ENCODE measurements around the gene LIN7A.

LIN7A gene

DNA sequence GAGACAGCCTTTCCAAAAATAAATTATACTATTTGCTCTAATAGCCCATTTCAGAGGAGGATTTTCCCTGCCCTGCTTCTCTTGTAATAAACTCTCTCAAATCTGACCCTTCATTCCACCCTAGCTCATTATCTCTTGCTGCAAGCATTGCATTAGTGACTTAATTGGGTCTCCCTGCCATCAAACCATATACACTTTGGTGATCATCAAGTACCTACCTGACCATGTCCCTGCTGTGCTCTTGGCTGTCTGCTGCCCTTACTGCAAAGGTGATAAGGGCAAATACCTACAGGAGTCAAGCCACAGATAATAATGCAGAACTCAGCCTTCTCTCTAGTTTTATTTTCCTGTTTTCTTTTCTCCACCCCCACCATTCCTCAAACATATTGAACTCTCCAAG, 88.4 kb downstream of the LIN7A start:
- no peak for DNase-seq

DNA sequence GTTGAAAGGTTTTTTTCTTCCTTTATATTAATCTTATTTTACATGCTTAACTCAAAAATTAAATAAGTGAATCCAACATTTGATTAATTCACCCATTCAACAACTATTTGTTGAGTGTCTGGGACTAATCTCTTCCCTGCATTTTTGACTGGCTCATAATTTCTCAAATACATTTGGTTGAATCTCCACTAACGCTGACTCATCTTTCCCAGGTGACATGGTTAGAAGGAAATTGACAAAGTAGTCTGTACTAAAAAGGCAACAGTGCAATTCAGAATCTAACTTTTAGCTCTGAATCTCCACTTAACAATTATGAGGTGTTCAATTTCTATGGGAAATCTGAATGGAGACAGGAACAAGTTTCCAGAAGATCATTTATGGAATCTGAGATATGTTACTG, 88.9 kb downstream of the LIN7A start:
- DNase-seq: no peak

DNA sequence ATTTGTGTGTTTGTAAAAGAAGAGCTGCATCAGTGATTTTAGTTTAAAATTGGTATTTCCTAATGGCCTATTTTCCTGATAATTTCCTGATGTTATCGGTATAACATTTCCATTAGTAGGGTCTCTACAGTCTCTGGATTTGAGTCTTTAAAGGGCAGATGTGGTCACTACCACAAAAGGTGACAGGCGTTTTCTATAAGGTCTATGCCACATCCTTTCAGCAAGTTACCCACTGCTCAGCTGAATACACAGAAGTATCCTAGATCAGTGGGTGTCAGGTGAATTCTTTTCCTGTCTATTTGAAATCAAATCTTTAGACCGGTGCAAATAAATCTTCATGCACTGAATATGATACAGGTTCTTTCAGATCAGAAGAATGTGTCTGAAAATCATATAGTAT, 90.2 kb downstream of the LIN7A start:
- no peak for DNase-seq

DNA sequence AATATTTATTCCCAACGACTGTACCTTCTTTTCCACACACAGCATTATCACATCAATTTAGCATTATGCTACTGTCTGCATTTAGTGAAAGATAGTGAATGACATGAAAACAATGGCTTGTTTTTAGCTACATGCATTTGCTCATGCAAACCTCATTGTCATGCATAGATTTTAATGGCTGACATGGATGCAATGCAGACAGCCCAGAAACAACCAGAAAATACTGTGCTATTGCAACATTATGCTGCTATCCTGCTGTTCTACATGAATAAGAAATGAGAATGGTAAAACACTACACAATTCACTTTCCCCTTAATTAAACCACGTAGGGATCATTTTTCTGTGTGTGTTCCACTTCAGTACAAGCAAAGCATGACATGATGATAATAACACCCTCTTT, 90.8 kb downstream of the LIN7A start:
- DNase-seq: no peak

DNA sequence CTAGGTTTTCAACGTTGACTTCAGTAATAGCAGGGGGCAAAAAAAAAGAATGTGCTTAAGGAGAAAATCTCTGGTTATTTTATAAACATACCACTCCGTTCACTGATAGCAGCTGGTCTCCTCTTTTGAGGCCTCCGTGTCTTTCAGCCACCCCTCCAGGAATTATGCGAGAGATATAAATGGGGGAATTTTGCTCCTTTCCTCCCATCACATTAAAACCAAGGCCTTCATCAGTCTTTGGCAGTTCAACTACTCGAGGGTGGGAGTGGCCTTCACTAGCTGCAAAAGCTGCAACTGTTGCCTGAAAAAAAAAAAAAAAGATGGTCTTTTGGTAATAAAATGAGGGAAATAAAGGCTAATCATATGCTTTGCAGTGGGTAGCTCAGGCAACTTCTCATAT, 92.1 kb downstream of the LIN7A start:
- no peak for DNase-seq

DNA sequence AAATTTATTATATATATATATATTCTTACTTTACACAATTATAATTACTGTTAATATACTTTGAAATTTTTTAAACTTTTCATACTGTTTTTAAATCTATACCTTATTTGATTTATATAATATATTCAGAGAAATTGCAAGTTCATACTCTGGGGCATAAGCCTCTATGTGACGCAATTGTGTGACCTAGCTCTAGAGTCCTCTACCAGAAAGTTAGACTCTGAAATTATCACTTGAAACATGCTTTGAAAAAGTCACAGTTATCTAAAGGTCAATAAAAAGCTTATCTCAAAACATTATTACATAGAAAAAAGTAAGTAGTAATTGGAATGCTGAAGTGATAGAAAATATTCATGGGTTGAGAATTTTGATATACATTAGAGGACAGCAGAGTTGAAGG, 93.8 kb downstream of the LIN7A start:
- no peak for DNase-seq

DNA sequence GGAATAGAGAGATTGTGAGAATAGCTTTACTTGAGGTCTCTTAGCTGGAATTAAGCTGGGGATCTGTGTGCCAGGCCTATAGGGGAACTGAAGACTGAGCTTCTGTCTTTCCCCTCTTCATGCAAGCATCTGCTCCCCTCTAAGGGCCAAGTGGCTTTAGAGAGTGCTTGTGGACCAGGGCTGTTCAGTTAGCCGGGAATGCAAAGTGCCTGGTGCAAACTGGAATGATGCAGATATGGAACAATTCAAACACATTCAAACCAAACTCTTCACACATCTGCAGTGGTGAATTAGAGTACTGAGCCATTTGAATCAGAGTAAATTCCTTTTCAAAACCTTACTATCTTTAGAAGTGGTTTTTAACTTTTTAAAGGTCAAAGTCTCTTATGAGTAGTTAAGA, 99.0 kb downstream of the LIN7A start:
- DNase-seq: no peak

DNA sequence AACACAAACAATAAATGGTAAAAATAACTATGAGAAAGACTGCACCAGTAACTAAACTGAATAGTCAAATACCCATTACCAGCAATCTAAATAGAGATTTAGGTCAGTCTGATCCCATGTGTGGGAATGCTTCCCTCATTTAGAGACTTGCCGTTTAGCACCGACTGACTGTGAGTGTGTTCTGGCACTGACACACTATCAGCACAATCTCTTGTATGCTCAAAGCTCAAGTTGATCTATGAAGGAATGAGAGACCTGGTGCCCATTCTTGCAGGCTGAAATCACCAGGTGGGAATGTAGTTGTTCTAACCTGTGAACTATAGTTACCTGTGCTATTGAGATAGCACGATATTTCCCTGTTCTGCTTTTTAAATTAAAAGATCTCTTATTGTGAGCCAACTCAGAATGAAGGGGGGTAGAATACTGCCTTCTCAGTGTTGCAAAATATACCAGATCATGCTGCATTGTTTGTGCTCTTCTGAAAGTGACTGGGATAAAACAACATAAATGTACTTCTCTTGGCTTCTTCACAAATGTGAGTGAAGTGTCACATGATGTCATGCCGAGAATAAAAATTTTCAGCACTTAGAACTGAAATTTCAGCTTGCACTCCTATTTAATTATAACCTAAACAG, 99.6 kb downstream of the LIN7A start:
- DNase-seq: no peak

DNA sequence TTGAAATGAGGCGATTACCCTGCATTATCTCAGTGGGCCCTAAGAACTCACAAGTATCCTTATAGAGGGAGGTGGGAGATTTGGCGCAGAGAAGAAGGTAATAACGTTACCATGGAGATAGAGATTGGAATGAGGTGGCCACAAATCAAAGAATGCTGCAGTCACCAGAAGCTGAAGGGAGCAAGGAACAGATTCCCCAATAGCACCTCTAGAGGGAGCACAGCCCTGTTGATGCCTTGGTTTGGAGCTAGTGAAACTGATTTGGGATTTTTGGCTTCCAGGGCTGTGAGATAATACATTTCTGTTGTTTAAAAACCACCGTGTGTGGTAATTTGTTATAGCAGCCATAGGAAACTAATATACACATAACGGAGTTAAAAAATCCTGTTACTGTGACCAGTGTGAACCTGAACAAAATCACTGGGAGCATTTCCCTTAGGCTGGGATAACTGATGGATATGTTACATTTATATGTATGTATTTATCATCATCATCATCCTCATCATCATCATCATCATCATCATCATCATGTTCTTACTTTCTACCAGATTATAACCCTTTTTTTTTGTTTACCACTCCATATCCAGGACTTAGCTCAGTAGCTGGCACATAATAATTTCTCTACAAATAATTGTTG, 100.3 kb downstream of the LIN7A start:
- DNase-seq: no peak

DNA sequence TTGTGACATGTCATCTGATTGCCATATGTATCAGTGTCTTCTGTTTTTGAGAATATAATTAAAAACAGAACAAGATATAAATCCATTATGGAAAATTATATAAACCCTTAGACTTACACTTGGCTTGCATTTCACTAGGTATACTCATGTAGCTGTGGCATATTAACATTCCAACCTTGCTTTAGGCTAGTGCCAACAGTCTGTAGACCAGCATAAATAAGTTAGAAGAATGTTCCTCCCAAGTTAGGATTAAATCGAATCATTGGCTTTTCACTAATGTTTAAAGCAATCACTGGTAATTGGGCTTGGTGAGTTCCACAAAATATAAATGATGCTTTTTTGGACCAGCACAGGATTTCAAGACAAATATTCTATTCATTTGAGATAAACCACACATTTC, 103.0 kb downstream of the LIN7A start:
- no peak for DNase-seq

DNA sequence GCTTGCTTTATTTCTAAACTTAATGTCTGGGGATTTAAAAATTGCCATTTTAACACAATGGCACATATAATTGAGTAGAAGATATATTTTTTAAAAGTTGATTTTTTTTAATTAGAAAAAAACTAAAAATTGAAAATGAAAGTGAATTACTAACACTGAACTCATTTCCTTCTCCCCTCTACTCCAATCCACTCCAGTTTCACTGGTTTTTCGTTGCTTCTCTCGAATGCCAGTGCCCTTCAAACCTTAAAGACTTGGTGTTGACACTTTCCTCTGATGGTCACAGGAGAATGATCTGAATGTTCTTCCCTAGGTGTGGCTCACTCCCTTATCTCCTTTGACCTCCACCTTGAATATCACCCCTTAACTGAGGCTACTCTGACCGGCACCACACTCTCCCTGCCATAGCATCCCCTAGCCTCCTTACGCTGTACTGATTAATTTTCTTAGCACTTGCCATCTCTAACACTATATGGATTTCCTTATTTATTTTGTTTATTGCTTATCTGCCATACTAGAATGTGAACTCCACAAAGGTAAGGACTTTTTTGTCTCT, 107.1 kb downstream of the LIN7A start:
- DNase-seq: no peak

DNA sequence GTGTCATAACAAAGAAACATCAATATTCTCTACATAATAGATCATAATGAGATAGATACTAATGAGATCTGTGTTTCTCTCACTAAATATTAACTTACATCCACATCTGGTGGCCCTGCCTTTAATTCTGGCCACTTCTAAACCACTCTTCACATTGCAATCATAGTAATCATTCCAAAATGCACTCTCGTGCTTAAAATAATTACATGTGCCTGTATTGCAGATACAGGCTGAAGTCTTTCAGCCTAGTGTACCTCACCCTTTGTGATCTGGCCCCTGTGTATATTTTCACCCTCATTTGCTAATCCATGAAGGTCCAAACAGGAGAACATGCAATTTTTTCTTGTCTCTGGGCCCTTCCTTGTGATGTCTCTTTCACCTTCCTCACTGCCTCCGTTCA, 108.0 kb downstream of the LIN7A start:
- DNase-seq: no peak

DNA sequence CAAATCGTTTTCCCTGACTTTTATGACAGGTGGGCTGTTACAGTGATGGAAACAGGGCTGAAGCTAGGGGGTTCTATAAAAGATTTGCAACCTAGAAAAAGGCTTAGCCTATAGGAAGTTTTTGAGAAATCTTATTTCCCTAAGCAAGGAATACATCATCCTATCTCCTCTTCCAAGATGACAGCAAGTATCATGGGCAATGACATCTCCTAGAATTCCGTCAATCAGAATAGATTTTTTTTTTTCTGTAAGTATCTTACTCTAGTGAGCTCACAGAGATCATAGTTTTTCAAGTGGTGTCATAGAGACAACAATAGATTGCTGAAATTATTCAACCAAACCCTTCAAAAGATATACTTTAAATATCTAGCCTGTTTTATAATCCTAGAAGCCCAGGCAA, 112.2 kb downstream of the LIN7A start:
- DNase-seq: no peak

DNA sequence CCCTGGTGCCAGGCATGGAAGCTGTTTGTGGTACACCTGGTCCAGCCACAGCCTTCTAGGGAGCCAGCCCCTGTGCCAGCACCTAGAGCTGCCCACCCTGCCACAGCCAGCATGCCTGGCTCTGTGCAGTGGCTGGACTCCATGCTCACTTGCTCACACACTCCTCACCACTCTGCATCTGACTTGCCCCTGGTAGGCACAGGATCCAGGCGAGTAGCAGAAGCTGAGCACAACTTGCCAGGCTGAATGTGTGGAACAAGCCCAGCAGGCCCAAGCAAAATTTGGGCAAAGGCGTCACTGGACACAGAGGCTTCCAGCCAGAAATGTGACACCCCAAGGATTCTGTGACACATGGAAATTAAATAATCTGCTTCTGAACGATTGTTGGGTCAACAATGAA, 114.3 kb downstream of the LIN7A start:
- DNase-seq: no peak

DNA sequence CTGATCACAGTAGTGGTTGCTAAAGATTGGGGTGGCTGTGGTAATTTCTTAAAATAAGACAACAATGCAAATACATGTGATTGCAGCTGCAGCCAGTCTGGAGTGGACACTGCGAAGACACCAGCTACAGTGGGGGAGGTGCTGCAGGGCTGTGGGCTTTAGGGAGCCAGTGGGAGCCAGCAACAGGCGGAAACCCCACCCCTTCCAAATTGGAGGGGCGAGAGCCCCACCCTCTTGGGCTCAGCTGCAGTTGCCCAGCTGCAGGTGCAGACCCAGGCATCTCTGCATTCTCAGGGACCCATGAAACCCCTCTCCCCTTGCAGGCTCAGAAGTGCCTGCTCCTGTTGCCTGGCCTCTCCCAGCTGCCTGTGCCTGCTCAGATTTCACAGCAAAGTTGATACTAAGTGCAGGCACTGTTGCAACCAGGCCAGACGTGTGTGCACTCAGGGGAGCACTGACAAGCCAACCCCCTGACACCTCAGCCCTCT, 116.2 kb downstream of the LIN7A start:
- DNase-seq: no peak

DNA sequence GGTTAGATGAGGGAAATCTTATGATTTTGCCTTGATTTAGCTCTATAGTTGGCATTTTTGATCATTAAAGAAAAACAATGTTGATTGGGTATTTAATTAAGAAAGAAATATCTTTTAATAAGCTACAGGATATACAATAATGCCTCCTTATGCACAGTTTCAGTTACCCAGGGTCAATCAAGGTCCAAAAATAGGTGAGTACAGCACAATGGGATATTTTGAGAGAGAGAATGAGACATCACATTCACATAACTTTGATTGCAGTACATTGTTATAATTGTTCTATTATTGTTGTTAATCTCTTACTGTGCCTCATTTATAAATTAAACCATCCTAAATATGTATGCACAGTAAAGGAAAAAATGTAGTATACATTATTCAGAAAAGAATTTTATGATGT, 118.9 kb downstream of the LIN7A start:
- DNase-seq: no peak

DNA sequence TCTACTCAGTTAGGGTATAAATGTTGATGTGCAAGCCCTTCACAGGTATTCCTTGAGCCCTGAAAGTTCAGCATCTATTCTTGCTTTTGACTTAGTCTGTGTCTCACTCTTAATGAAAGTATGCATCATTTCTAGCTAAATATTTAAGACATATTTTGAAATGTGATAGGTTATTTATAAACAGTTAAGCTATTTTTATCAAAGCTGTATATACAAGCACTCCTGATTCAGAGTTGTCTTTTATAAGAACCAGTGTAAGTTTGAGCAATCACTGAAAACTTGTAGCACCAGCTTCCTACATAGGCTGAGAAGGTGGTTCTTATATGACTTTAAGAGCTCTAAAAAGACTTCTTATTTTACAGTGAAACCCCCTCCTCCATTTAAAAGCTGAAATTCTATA, 122.4 kb downstream of the LIN7A start:
- no peak for DNase-seq

DNA sequence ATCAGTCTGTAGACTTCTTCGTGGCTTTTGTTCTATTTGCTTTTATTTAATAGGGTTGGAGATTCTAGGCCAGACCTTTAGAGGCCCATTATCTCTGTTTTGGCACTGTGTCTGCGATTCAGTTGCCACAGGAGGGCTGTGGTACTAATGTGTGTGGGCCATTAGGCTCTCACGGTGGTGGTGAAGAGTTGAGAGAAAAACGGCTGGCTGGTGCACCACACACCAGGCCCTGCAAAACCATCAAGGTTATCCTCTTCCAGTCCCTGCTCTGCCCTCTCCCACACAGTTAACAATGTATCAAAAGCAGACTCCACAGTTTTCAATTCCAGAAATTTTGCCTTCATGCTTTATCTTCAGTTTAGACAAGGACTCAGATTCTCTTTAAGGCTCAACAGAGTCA, 123.3 kb downstream of the LIN7A start:
- DNase-seq: no peak

DNA sequence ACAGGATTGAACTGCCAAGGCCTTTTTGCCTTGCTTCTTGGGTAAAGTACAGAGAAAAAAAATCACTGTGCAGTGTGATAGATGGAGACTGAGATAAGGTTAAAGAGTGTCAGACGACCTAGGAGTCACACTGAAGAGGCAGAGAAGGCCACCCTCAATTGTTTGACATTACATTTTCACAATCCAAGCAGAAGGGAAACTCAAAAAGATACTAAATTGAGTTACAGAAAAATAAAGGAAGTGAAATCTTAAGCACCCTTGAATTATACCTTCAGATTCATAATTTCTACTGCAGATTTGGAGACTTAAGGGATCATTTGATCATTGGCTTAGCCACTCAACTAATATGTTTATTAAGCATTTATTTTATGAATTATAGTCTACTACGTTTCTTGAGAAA, 123.9 kb downstream of the LIN7A start:
- DNase-seq: no peak

DNA sequence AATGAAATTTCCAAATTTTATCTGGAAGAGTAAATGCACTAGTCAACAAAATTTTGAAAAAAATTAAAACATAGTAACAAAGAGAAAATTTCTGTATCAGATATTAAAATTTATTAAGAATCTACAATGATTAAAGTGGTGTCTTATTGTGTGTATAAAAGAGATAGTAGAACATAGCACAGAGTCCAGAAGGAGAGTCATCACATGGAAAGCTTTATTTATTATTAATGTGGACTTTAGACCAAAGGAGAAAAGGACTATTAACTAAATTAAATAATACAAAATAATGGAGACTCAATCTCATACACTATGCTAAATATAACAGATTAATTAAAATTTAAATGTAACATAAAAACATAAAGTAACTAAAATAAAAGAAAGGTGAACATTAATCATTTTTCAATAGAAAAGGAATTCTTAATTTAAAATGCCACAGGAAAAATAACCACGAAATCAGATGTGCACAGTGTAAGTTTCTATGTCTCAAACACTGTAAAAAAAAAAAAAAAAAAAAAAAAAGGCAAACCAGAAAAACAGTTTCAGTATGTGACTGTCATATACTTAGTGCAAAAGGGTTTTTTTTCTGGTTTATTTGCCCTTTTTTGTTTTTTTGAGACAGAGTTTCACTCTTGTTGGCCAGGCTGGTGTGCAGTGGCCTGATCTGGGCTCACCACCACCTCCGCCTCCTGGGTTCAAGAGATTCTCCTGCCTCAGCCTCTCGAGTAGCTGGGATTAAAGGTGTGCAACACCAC, 125.6 kb downstream of the LIN7A start:
- DNase-seq: no peak

DNA sequence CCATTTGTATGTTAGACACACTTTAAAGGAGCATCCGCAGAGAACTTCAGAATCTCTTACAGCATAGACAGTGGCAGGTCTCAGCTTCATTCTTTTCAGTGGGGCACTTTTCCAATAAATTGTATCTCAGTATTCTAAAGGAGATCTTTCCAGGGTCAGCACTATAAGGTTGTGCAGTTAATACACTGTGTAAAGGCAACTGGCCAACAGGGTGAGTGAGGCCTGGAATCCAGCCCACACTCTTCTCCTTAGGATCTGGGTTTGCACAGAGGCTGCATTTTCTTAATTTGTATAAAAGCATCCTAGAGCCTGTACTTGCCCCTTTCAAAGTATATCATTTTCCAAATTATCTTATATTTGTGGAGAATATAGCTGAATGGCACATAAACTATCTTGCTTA, 126.9 kb downstream of the LIN7A start:
- DNase-seq: no peak

DNA sequence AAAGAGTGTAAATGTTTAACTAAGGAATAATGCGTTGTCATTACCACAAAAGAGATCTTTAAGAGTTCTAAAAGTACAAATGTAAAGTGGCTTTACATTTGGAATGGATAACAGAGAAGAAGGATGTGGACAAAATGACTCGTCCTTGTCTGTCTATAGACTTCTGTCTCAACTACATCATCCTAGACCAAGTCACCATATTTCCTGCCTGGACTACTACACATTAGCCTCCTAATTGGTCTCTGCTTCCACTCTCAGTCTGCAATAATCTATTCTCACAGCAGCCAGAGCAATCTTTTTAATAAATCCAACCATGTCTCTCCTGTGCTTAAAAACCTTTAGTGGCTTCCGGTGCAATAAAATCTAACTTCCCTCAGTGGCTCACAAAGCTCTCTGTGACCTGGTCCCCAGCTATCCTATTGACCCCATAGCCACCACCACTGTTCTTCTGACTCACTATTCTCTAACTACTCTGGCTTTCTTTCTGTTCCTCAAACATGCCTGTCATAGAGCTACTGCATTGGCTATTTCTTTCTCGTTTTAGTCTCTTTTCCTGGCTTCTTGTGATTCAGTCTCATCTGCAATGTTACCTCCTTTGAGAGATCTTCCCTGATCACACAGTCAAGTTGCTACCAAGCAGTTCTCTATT, 130.0 kb downstream of the LIN7A start:
- no peak for DNase-seq

DNA sequence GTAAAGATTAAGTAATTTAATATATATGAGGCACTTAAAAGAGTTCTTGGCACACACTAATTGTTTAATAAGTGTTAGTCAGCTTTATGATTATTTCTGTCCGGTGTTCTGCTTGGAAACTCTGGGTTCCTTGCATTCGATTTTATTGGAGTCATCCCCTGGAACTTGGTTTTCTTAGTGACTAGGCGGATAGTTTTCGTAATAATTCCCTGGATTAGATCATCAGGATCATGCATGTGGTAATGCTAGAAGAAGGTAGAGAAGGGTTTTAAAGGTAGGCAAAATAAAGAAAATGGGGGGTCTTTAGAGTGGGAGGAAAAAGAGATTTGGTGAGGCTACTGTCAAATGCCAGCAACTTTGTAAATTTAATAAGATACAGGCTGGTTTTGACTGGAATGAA, 132.6 kb downstream of the LIN7A start:
- DNase-seq: no peak

Measured in activated CD4-positive, alpha-beta T cell treated with anti-CD3 and anti-CD28 coated beads, Interleukin-2, amount 50 U/mL, for 4 hours (primary cell).